PFSK-1 (cell line): ENCODE data around the gene UBE4B.

Source experiments
- TAF1 ChIP-seq: IDR thresholded peaks from 2 replicates; pipeline ENCODE4 v1.6.1; 2012; ENCODE audit warnings: low read length, control low read depth, borderline replicate concordance; ENCODE audit not compliant: insufficient read depth
- TF ChIP-seq, protein P1 (sequence below), 2 experiments: IDR thresholded peaks; 2 replicates each; pipeline versions ENCODE4 v1.6.1 to v1.8.0; 2011 to 2012; ENCODE audit warnings: low read depth in 2 of 2, low read length in 2 of 2, control low read depth in 1 of 2, inconsistent platforms in 1 of 2, mild to moderate bottlenecking in 1 of 2, moderate library complexity in 1 of 2; ENCODE audit not compliant: insufficient read depth in 1 of 2

DNA sequence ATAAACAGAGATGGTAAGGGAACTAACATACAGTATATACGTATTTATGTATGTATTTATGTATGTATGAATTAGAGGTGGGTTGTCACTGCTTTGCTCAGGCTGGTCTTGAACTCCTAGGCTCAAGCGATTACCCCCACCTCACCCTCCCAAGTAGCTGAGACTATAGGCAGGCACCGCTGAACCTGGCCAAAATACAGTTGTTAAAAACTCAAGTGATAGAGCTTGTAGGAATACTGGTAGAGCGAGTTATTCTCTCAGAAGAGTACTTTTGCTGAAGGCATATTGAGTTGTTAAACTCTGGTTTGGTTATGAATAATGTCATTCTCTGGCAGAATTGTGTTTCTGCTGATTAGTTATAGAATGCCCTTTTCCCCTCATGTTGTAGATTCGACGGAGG is 38.9 kb downstream of the UBE4B start:
- no peak for TF ChIP-seq TAF1
- TF ChIP-seq, protein P1, sequence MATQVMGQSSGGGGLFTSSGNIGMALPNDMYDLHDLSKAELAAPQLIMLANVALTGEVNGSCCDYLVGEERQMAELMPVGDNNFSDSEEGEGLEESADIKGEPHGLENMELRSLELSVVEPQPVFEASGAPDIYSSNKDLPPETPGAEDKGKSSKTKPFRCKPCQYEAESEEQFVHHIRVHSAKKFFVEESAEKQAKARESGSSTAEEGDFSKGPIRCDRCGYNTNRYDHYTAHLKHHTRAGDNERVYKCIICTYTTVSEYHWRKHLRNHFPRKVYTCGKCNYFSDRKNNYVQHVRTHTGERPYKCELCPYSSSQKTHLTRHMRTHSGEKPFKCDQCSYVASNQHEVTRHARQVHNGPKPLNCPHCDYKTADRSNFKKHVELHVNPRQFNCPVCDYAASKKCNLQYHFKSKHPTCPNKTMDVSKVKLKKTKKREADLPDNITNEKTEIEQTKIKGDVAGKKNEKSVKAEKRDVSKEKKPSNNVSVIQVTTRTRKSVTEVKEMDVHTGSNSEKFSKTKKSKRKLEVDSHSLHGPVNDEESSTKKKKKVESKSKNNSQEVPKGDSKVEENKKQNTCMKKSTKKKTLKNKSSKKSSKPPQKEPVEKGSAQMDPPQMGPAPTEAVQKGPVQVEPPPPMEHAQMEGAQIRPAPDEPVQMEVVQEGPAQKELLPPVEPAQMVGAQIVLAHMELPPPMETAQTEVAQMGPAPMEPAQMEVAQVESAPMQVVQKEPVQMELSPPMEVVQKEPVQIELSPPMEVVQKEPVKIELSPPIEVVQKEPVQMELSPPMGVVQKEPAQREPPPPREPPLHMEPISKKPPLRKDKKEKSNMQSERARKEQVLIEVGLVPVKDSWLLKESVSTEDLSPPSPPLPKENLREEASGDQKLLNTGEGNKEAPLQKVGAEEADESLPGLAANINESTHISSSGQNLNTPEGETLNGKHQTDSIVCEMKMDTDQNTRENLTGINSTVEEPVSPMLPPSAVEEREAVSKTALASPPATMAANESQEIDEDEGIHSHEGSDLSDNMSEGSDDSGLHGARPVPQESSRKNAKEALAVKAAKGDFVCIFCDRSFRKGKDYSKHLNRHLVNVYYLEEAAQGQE (IDR thresholded peaks at IDR 0.05; ENCODE audit: insufficient read depth in 1 of 2, low read depth in 2 of 2, low read length in 2 of 2), result no peak
